DND-41 (cell line): ENCODE results near the gene ITLN2.
A peak's percentile ranks its signal among the peaks of the same experiment; 100 is the strongest.

Experiments used
- ATAC-seq: fragments of 200-7000 bp; cut with Tn5 transposase; 3 replicates; pipeline ENCODE4 v1.9.1; 2021; ENCODE audit warnings: low read depth; ENCODE audit not compliant: insufficient read depth
- DNase-seq: peaks from one replicate; pipeline ENCODE4 v3.0.0-alpha.2; 2020
- H2AFZ ChIP-seq: 2 replicates; pipeline ENCODE4 v1.6.0; 2012; ENCODE audit warnings: low read depth, low read length
- H3K27ac ChIP-seq: 2 replicates; pipeline ENCODE4 v1.5.1; 2012; ENCODE audit warnings: low read length, inconsistent platforms
- H3K27me3 ChIP-seq: fragments of 200-600 bp; sonication (generic); 2 replicates; pipeline ENCODE4 v1.6.0; 2012; ENCODE audit warnings: low read length, mild to moderate bottlenecking, inconsistent platforms; ENCODE audit not compliant: insufficient read depth, poor library complexity
- H3K36me3 ChIP-seq: 2 replicates; pipeline ENCODE4 v1.5.1; 2012; ENCODE audit warnings: low read length, inconsistent platforms; ENCODE audit not compliant: insufficient read depth
- H3K4me1 ChIP-seq: 2 replicates; pipeline ENCODE4 v1.5.1; 2012; ENCODE audit warnings: mild to moderate bottlenecking, low read length; ENCODE audit not compliant: insufficient read depth
- H3K4me2 ChIP-seq: 2 replicates; pipeline ENCODE4 v1.6.0; 2012; ENCODE audit warnings: mild to moderate bottlenecking, moderate library complexity, low read length, inconsistent platforms; ENCODE audit not compliant: insufficient read depth
- H3K4me3 ChIP-seq, 2 experiments: fragments of 200-600 bp in 1 of 2; shearing (Covaris generic) in 1 of 2; 2 replicates each; pipeline ENCODE4 v1.5.1; 2012 to 2016; ENCODE audit warnings: inconsistent platforms in 2 of 2, low read length in 2 of 2, mild to moderate bottlenecking in 2 of 2, low read depth in 1 of 2, moderate library complexity in 1 of 2
- H3K79me2 ChIP-seq: 2 replicates; pipeline ENCODE4 v1.6.0; 2012; ENCODE audit warnings: low read length, inconsistent platforms; ENCODE audit not compliant: insufficient read depth
- H3K9ac ChIP-seq: 2 replicates; pipeline ENCODE4 v1.6.0; 2012; ENCODE audit warnings: low read depth, mild to moderate bottlenecking, inconsistent platforms, low read length, moderate library complexity
- H3K9me3 ChIP-seq: 2 replicates; pipeline ENCODE4 v1.5.1; 2012; ENCODE audit warnings: low read length, moderate library complexity, mild to moderate bottlenecking, inconsistent platforms; ENCODE audit not compliant: insufficient read depth, severe bottlenecking
- H4K20me1 ChIP-seq: 2 replicates; pipeline ENCODE4 v1.6.0; 2012; ENCODE audit warnings: low read length; ENCODE audit not compliant: insufficient read depth
- CTCF ChIP-seq: IDR thresholded peaks from 2 replicates; pipeline ENCODE4 v1.5.1; 2012; ENCODE audit warnings: borderline replicate concordance, low read length, moderate library complexity, mild to moderate bottlenecking; ENCODE audit not compliant: poor library complexity, severe bottlenecking; ENCODE audit errors: extremely low read depth
- EZH2 ChIP-seq: IDR thresholded peaks from 3 replicates; pipeline ENCODE4 v1.6.1; 2012; ENCODE audit warnings: borderline replicate concordance, low read depth, mild to moderate bottlenecking, moderate library complexity, low read length, inconsistent platforms; ENCODE audit not compliant: severe bottlenecking

Gene ITLN2

GRCh38 chr1:160999376-160999775 is 44.8 kb upstream of the ITLN2 start:
- no peak overlapping the region for H3K27ac ChIP-seq
- H3K79me2 ChIP-seq, result no peaks in the 10 kb centered on the region
- H3K4me2 ChIP-seq, result no peak overlapping the region
- H3K36me3 ChIP-seq, result peaks cover 8% of the 10 kb centered on the region; the same call in 1 of the 2 replicates
- H3K9ac ChIP-seq, result no peak overlapping the region
- DNase-seq (no peak), ATAC-seq (no peak; the same call in 2 of the 3 replicates)
- H3K4me3 ChIP-seq, result no peak overlapping the region
- no peaks in the 10 kb centered on the region for H3K27me3 ChIP-seq
- TF ChIP-seq CTCF, result no peak
- TF ChIP-seq EZH2, result no peak
- no peaks in the 10 kb centered on the region for H3K9me3 ChIP-seq
- H3K4me1 ChIP-seq, result no peaks in the 10 kb centered on the region
- H4K20me1 ChIP-seq, result no peaks in the 10 kb centered on the region
- no peak overlapping the region for H2AFZ ChIP-seq

- DNase-seq (peak; percentile 58), ATAC-seq (peak; percentile 88)
- TF ChIP-seq CTCF (peak; percentile 71), EZH2 (no peak)
- Histone ChIP-seq H3K9me3 (no peaks in the 10 kb centered on the region), H3K27ac (no peak overlapping the region), H3K79me2 (no peaks in the 10 kb centered on the region), H3K27me3 (no peaks in the 10 kb centered on the region), H3K4me1 (no peaks in the 10 kb centered on the region), H3K36me3 (peaks cover 8% of the 10 kb centered on the region; the same call in 1 of the 2 replicates), H3K4me3 (no peak overlapping the region), H2AFZ (peak overlapping the region; percentile 60; the same call in 1 of the 2 replicates), H3K9ac (no peak overlapping the region), H4K20me1 (no peaks in the 10 kb centered on the region), H3K4me2 (no peak overlapping the region)
Measured at GRCh38 chr1:160997323-160998038, 42.9 kb upstream of the ITLN2 start.

- no peaks in the 10 kb centered on the region for H3K79me2 ChIP-seq
- H3K27ac ChIP-seq, result no peak overlapping the region
- H3K27me3 ChIP-seq, result no peaks in the 10 kb centered on the region
- TF ChIP-seq EZH2, result no peak
- TF ChIP-seq CTCF, result no peak
- H3K4me2 ChIP-seq, result no peak overlapping the region
- H3K36me3 ChIP-seq, result peaks cover 8% of the 10 kb centered on the region; the same call in 1 of the 2 replicates
- no peaks in the 10 kb centered on the region for H3K9me3 ChIP-seq
- no peak overlapping the region for H3K4me3 ChIP-seq
- no peaks in the 10 kb centered on the region for H4K20me1 ChIP-seq
- H3K9ac ChIP-seq, result no peak overlapping the region
- no peaks in the 10 kb centered on the region for H3K4me1 ChIP-seq
- H2AFZ ChIP-seq, result no peak overlapping the region
- ATAC-seq (no peak), DNase-seq (no peak)
Measured at GRCh38 chr1:160996178-160996577, 41.6 kb upstream of the ITLN2 start.
